HTERT RPE-1 (cell line): ENCODE measurements around the gene PUS7L.

Source experiments
- in situ Hi-C: fragments of 300-500 bp; cut with MboI; formaldehyde crosslinking; loops from 4 replicates; pipeline ENCODE4 v1.14.3; 2020; ENCODE audit warnings: low sequenced_read_pairs

Gene PUS7L

GRCh38 chr12:43669373-43669772, 89.2 kb downstream of the PUS7L start:
- in situ Hi-C loops = no loop called here
